ENCODE measurements around the gene ZMYND8. TPM values are rescaled to one million over a fixed set of nuclear protein-coding genes. Genes with fewer than 3 reads are reported as not detected.

Gene ZMYND8
- total and polyA plus RNA-seq, 2 donors (not counting 3 experiments of a cell fraction or from before 2014, with no cell fraction given): 30.6 to 75.2 TPM

DNA sequence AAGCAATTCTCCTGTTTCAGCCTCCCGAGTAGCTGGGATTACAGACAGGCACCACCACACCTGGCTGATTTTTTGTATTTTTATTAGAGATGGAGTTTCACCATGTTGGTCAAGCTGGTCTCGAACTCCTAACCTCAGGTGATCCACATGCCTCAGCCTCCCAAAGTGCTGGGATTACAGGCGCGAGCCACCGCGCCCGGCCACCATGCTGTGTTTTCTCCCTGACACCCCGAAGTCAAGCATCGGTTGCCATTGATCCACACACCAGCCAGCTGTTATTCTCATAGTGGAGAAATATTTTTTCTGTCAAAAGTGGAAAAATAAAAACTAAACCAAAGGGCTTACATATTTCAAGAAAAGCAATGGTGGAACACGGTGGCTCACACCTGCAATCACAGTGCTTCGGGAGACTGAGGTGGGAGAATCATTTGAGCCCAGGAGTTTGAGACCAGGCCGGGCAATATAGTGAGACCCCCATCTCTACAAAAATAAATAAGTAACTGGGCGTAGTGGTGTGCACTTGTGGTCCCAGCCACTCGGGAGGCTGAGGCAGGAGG is 157.4 kb downstream of the ZMYND8 start:
- CTCF ChIA-PET: interaction anchor here (1.7 to 7.0 kb wide), 4 partner anchors 9 to 1421 kb away, joined by 3 to 83 read pairs (median 8); no protein-coding TSS in a partner anchor
- dilution Hi-C loops (cut with MboI; ENCODE audit: extremely low pct_ligation_motif_present, low sequenced_read_pairs): no loop called here
- Histone ChIP-seq H3K36me3 (ENCODE audit: control insufficient read depth in 2 of 2, extremely low read depth in 1 of 2, insufficient read depth in 2 of 2, low read length in 2 of 2) (no peaks in the 10 kb centered on the region), H2AFZ (ENCODE audit: low read depth, low read length) (no peak overlapping the region), H3K27me3 (ENCODE audit: control insufficient read depth in 2 of 2, insufficient read depth in 2 of 2, low read length in 2 of 2) (no peaks in the 10 kb centered on the region), H3K9me1 (replicated peaks; ENCODE audit: control insufficient read depth, extremely low read depth, insufficient read depth, low read length) (no peaks in the 10 kb centered on the region), H3K79me2 (ENCODE audit: control insufficient read depth, insufficient read depth, low read length) (no peaks in the 10 kb centered on the region), H3K27ac (ENCODE audit: insufficient read depth, low read depth, low read length) (no peak overlapping the region), H3K4me2 (ENCODE audit: insufficient read depth, low read length) (no peak overlapping the region), H3K4me1 (ENCODE audit: control insufficient read depth, extremely low read depth, insufficient read depth, low read length) (peaks cover 3% of the 10 kb centered on the region), H3K9ac (replicated peaks; ENCODE audit: extremely low read depth, insufficient read depth, low read length) (no peak overlapping the region), H4K20me1 (replicated peaks; ENCODE audit: control insufficient read depth, extremely low read depth, insufficient read depth, low read length) (no peaks in the 10 kb centered on the region), H3K9me3 (replicated peaks; ENCODE audit: control insufficient read depth, insufficient read depth, low read length) (no peaks in the 10 kb centered on the region), H3K4me3 (replicated peaks in 1 of 3; ENCODE audit: insufficient read depth in 1 of 3, low read depth in 1 of 3, low read length in 3 of 3) (no peak overlapping the region)
- intact Hi-C loops (cut with micrococcal nuclease): loop anchor here (5.0 kb wide), 1 partner anchor 1423 kb away; no protein-coding TSS in a partner anchor
- no peak for FAIRE-seq
- BruUV-seq (replicated peaks): no TSS peak
- no peak for DNase-seq (ENCODE audit: low read depth, low spot score)
- POLR2A ChIA-PET: interaction anchor here (0.7 kb wide), 1 partner anchor 12 kb away, joined by 4 read pairs; no protein-coding TSS in a partner anchor
- TF ChIP-seq MAX (IDR thresholded peaks at IDR 0.05; ENCODE audit: insufficient read depth, insufficient read length) (no peak), POLR2A (IDR thresholded peaks at IDR 0.05; ENCODE audit: low read depth, low read length) (no peak), MYC (IDR thresholded peaks at IDR 0.05; ENCODE audit: low read depth, low read length) (no peak), CTCF (IDR thresholded peaks at IDR 0.05; ENCODE audit: extremely low read depth in 1 of 2, insufficient read depth in 1 of 2, low read depth in 1 of 2, low read length in 2 of 2) (no peak), POLR2AphosphoS5 (IDR thresholded peaks at IDR 0.05; ENCODE audit: insufficient read depth, low read depth, low read length) (no peak), JUN (IDR thresholded peaks at IDR 0.05; ENCODE audit: borderline replicate concordance, insufficient read depth, insufficient read length, low read depth) (no peak), EZH2 (IDR thresholded peaks at IDR 0.05; ENCODE audit: borderline replicate concordance, low read depth, low read length, severe bottlenecking) (no peak), FOS (IDR thresholded peaks at IDR 0.05; ENCODE audit: borderline replicate concordance, insufficient read depth, low read length) (no peak), GATA2 (IDR thresholded peaks at IDR 0.05; ENCODE audit: insufficient read depth, insufficient read length, low read depth, low read length) (no peak)

All from endothelial cell of umbilical vein (primary cell).